HepG2 (cell line): ENCODE results near the gene SYMPK. TPM values are rescaled to one million over a fixed set of nuclear protein-coding genes. Genes with fewer than 3 reads are reported as not detected.

Source experiments
- ATAC-seq: fragments of 200-7000 bp; cut with Tn5 transposase; 3 replicates; pipeline ENCODE4 v1.9.1; 2020; ENCODE audit warnings: mild to moderate bottlenecking, moderate library complexity
- BruUV-seq: library from RNA; stranded (reverse); fragments of 400-500 nt; replicated peaks from 2 replicates; lab custom pipeline; 2021; lab: Mats Ljungman, UMichigan
- CTCF ChIA-PET: fragments of 300-600 bp; formaldehyde crosslinking; extraction: SDS; loops from one replicate; lab custom pipeline; 2021; ENCODE audit warnings: low total read pairs, inconsistent platforms, low intra/inter-chr PET ratio; lab: Yijun Ruan, JAX
- POLR2A ChIA-PET: fragments of 350-600 bp; sonication (Branson Sonifier 250); formaldehyde crosslinking; loops from one replicate; lab custom pipeline; 2020; ENCODE audit warnings: antibody characterized with exemption, inconsistent platforms; lab: Yijun Ruan, JAX
- DNase-seq: peaks from one replicate; pipeline ENCODE4 v3.0.0-alpha.2; 2015; ENCODE audit warnings: low spot score
- FAIRE-seq: peaks from 3 replicates; lab custom pipeline; 2011; peaks lifted over from hg19 to GRCh38; lab: Jason Lieb, UNC
- H2AFZ ChIP-seq: one replicate; pipeline ENCODE4 v1.6.1; 2011; ENCODE audit warnings: low read length, inconsistent platforms
- H3K27ac ChIP-seq: fragments of 300-600 bp; 3 replicates; pipeline ENCODE4 v1.8.0; 2011; ENCODE audit warnings: mixed run types, mild to moderate bottlenecking, mixed read lengths, low read length, inconsistent platforms; ENCODE audit not compliant: insufficient read depth; ENCODE audit errors: extremely low read length
- H3K27me3 ChIP-seq, 2 experiments: fragments of 200-600 bp in 1 of 2; 2 replicates in 1 of 2; 3 replicates in 1 of 2; pipeline versions ENCODE4 v1.6.0 to v1.8.0; 2011; ENCODE audit warnings: low read length in 2 of 2, mild to moderate bottlenecking in 2 of 2, moderate library complexity in 2 of 2, inconsistent platforms in 1 of 2; ENCODE audit not compliant: insufficient read depth in 2 of 2, control insufficient read depth in 1 of 2
- H3K36me3 ChIP-seq, 2 experiments: fragments of 200-600 bp in 1 of 2; replicated peaks in 1 of 2; 2 replicates in 1 of 2; 3 replicates in 1 of 2; pipeline versions ENCODE4 v1.5.1 to v1.8.0; 2011; ENCODE audit warnings: low read length in 2 of 2, inconsistent platforms in 1 of 2; ENCODE audit not compliant: insufficient read depth in 2 of 2, control insufficient read depth in 1 of 2
- H3K4me1 ChIP-seq: 2 replicates; pipeline ENCODE4 v1.5.1; 2012; ENCODE audit warnings: low read length, inconsistent platforms; ENCODE audit not compliant: insufficient read depth
- H3K4me2 ChIP-seq: 2 replicates; pipeline ENCODE4 v1.6.0; 2011; ENCODE audit warnings: low read depth, low read length, inconsistent platforms
- H3K4me3 ChIP-seq, 3 experiments: fragments of 200-600 bp in 1 of 3; sonication (generic), shearing (Covaris generic) in 1 of 3; replicated peaks in 1 of 3; 2 replicates each; pipeline ENCODE4 v1.5.1; 2011 to 2016; ENCODE audit warnings: low read length in 3 of 3, inconsistent platforms in 2 of 3, low read depth in 2 of 3, mild to moderate bottlenecking in 2 of 3, control low read depth in 1 of 3, mixed read lengths in 1 of 3; ENCODE audit not compliant: insufficient read depth in 1 of 3
- H3K79me2 ChIP-seq: one replicate; pipeline ENCODE4 v1.6.1; 2011; ENCODE audit warnings: low read length, inconsistent platforms; ENCODE audit not compliant: insufficient read depth
- H3K9ac ChIP-seq: 2 replicates; pipeline ENCODE4 v1.6.0; 2011; ENCODE audit warnings: mild to moderate bottlenecking, low read depth, low read length, inconsistent platforms; ENCODE audit not compliant: insufficient read depth
- H3K9me3 ChIP-seq: 2 replicates; pipeline ENCODE4 v1.5.1; 2012; ENCODE audit warnings: mild to moderate bottlenecking, low read length
- H4K20me1 ChIP-seq: 2 replicates; pipeline ENCODE4 v1.6.0; 2011; ENCODE audit warnings: inconsistent platforms, mild to moderate bottlenecking, low read length, moderate library complexity; ENCODE audit not compliant: insufficient read depth
- FOXA3 ChIP-seq: IDR thresholded peaks from 2 replicates; pipeline ENCODE4 v1.6.1; 2016; ENCODE audit warnings: missing genetic modification reagents, missing compliant biosample characterization
- HMG20A ChIP-seq: IDR thresholded peaks from 2 replicates; pipeline ENCODE4 v1.6.1; 2016; ENCODE audit warnings: borderline replicate concordance
- IRF2 ChIP-seq: IDR thresholded peaks from 2 replicates; pipeline ENCODE4 v1.6.1; 2018; ENCODE audit warnings: missing genetic modification reagents, missing compliant biosample characterization
- KAT8 ChIP-seq: IDR thresholded peaks from 2 replicates; pipeline ENCODE4 v1.6.1; 2016; ENCODE audit warnings: missing genetic modification reagents, missing compliant biosample characterization
- KLF16 ChIP-seq, 2 experiments: sonication (generic) in 1 of 2; formaldehyde crosslinking in 1 of 2; IDR thresholded peaks; 2 replicates each; pipeline versions ENCODE4 v1.6.1 to v1.8.0; 2016 to 2023; ENCODE audit warnings: missing genetic modification reagents in 2 of 2, missing compliant biosample characterization in 1 of 2
- KMT2B ChIP-seq: IDR thresholded peaks from 2 replicates; pipeline ENCODE4 v1.6.1; 2016; ENCODE audit warnings: missing genetic modification reagents, missing compliant biosample characterization
- MEIS1 ChIP-seq: sonication (generic); formaldehyde crosslinking; IDR thresholded peaks from 2 replicates; pipeline ENCODE4 v1.9.0; 2021; ENCODE audit warnings: mild to moderate bottlenecking, missing genetic modification reagents, moderate library complexity, borderline replicate concordance
- MEIS2 ChIP-seq: sonication (generic); formaldehyde crosslinking; IDR thresholded peaks from 2 replicates; pipeline ENCODE4 v1.9.0; 2021; ENCODE audit warnings: mild to moderate bottlenecking, missing genetic modification reagents
- RARA ChIP-seq: IDR thresholded peaks from 2 replicates; pipeline ENCODE4 v1.6.1; 2016; ENCODE audit warnings: missing genetic modification reagents, missing compliant biosample characterization
- SAP130 ChIP-seq: IDR thresholded peaks from 2 replicates; pipeline ENCODE4 v1.6.1; 2016; ENCODE audit warnings: low read depth
- SKIL ChIP-seq: sonication (generic); formaldehyde crosslinking; IDR thresholded peaks from 2 replicates; pipeline ENCODE4 v1.8.0; 2022; ENCODE audit warnings: missing genetic modification reagents, mild to moderate bottlenecking, moderate library complexity, borderline replicate concordance
- THAP11 ChIP-seq: IDR thresholded peaks from 2 replicates; pipeline ENCODE4 v1.6.1; 2016; ENCODE audit warnings: missing biosample characterization, missing genetic modification reagents
- ZC3H4 ChIP-seq: sonication (generic); formaldehyde crosslinking; IDR thresholded peaks from 2 replicates; pipeline ENCODE4 v1.4.0; 2020; ENCODE audit warnings: missing genetic modification reagents, borderline replicate concordance
- ZFP91 ChIP-seq: sonication (generic); formaldehyde crosslinking; IDR thresholded peaks from 2 replicates; pipeline ENCODE4 v1.9.0; 2022; ENCODE audit warnings: missing genetic modification reagents, mild to moderate bottlenecking, borderline replicate concordance
- ZFX ChIP-seq: sonication (generic); formaldehyde crosslinking; IDR thresholded peaks from 2 replicates; pipeline ENCODE4 v1.4.0; 2020; ENCODE audit warnings: mild to moderate bottlenecking, low read depth, missing genetic modification reagents, moderate library complexity
- ZNF12 ChIP-seq: sonication (generic); formaldehyde crosslinking; IDR thresholded peaks from 2 replicates; pipeline ENCODE4 v1.5.0; 2020; ENCODE audit warnings: missing genetic modification reagents
- ZNF350 ChIP-seq: sonication (generic); formaldehyde crosslinking; IDR thresholded peaks from 2 replicates; pipeline ENCODE4 v1.4.0; 2020; ENCODE audit warnings: mild to moderate bottlenecking, low read depth, missing genetic modification reagents, borderline replicate concordance
- ZNF556 ChIP-seq: sonication (generic); formaldehyde crosslinking; IDR thresholded peaks from 2 replicates; pipeline ENCODE4 v1.4.0; 2020; ENCODE audit warnings: mild to moderate bottlenecking, missing genetic modification reagents, borderline replicate concordance
- WGBS: methylation state at CpG from one replicate; pipeline ENCODE4 v1.1.6; 2017; ENCODE audit warnings: low lambda C conversion rate; 5-methylcytosine and 5-hydroxymethylcytosine counted together
- in situ Hi-C: cut with HindIII; loops from 2 replicates; pipeline ENCODE4 v1.10.0; 2017; ENCODE audit warnings: low pct_unique_long_range_greater_than_20kb; ENCODE audit not compliant: extremely low pct_ligation_motif_present
- intact Hi-C: fragments of 100-400 bp; cut with micrococcal nuclease; formaldehyde crosslinking; loops from one replicate; pipeline ENCODE4 v1.10.0; 2022; ENCODE audit not compliant: unreplicated experiment
- polyA plus RNA-seq, 8 experiments: library from polyadenylated mRNA; depleted of rRNA in 3 of 8; stranded (reverse) in 7 of 8; unstranded in 1 of 8; fragments of >200 nt; fragmentation: Illumina TruSeq in 4 of 8; extraction: Trizol in 4 of 8; gene quantifications; 2 replicates each; pipeline versions ENCODE4 v1.2.1 to v1.2.3, GENCODE V29; 2011 to 2016; ENCODE audit warnings: low read depth in 4 of 8, missing spikeins in 1 of 8, mixed read lengths in 1 of 8; ENCODE audit not compliant: insufficient read depth in 1 of 8
- total RNA-seq, 5 experiments: library from RNA; depleted of rRNA; stranded (reverse); fragments of >200 nt; fragmentation: Illumina TruSeq; extraction: Trizol; gene quantifications; 2 replicates each; pipeline ENCODE4 v1.2.3, GENCODE V29; 2016; ENCODE audit warnings: low read depth in 1 of 5

Gene SYMPK
- total and polyA plus RNA-seq, 2 of the 13 experiments (the other 11 are each of a cell fraction or from before 2014, with no cell fraction given) = 21.9 to 55.7 TPM

DNA sequence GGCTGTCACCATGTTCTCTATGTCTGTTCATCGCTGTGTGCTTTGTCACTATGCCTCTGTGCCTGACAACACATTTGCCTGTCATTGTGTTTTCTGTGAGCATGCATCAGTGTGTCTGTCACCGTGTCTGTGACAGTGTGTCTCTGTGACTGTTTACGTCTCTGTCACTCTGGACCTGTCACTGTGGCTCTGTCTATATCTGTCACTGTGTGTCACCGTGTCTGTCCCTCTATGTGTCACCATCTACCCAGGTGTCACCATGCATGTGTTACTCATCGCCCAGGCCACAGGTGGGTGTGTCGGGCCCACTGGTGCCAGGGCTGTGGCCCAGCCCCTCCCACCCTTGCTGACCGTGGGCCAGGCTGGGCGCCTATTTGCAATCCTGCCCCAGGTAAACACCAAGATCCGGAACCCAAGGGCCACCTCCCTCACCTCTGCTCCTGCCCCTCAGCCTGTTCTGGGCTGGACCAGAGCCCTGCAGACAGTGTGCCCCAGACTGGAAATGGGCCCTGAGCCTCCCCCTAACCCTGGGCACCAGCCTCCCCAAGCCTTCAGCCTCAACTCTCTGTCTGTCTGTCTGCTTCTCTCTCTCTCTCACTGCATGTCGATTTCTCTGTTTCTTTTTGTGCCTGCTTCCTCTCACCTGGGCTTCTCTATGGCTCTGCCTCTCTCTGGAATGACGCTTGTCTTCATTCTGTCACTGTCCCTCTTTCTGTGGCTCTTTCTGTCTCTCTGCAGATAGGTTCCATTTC lies 15.3 kb upstream of the SYMPK start:
- FAIRE-seq (peak; percentile 36), ATAC-seq (peak; percentile 14), DNase-seq (peak; percentile 66)
- 8% methylated on average over 8 of the region's 11 CpGs for WGBS
- peak overlapping the region; percentile 48 for H3K9ac ChIP-seq
- H3K9me3 ChIP-seq = no peaks in the 10 kb centered on the region
- peak overlapping the region; percentile 90 for H3K4me2 ChIP-seq
- intact Hi-C loops (no loop called here), in situ Hi-C loops (no loop called here)
- H3K27ac ChIP-seq = peak overlapping the region; percentile 94
- CTCF ChIA-PET = no interaction called here
- no TSS peak for BruUV-seq
- POLR2A ChIA-PET = interaction anchor here (2.8 to 10.3 kb wide), 2 partner anchors 10 to 14 kb away, joined by 35 to 388 read pairs; partner anchors contain the start of genes FOXA3 and SYMPK
- H4K20me1 ChIP-seq = no peaks in the 10 kb centered on the region
- no peaks in the 10 kb centered on the region; a peak in 2 of 5 replicates for H3K36me3 ChIP-seq
- no peaks in the 10 kb centered on the region for H3K27me3 ChIP-seq
- H2AFZ ChIP-seq = no peak overlapping the region
- H3K4me1 ChIP-seq = peaks cover 91% of the 10 kb centered on the region
- H3K4me3 ChIP-seq = peak overlapping the region; percentile 8 to 69 (median 26); a peak in 5 of 6 replicates
- peaks cover 7% of the 10 kb centered on the region for H3K79me2 ChIP-seq
- peak; percentile 46; the same call in 1 of the 2 replicates for TF ChIP-seq HMG20A (CRISPR knock-in tag)
- TF ChIP-seq THAP11 (CRISPR knock-in tag) = 0 out of 2 replicates have a peak, but pooled peaks have one; percentile 54
- TF ChIP-seq ZC3H4 (CRISPR knock-in tag) = peak; percentile 32; the same call in 1 of the 2 replicates
- TF ChIP-seq SKIL (CRISPR knock-in tag) = peak; percentile 78; the same call in 1 of the 2 replicates
- peak; percentile 95 for TF ChIP-seq SAP130 (CRISPR knock-in tag)
- TF ChIP-seq RARA (CRISPR knock-in tag) = peak; percentile 70
- peak; percentile 38; the same call in 1 of the 2 replicates for TF ChIP-seq ZFP91 (CRISPR knock-in tag)
- TF ChIP-seq ZNF556 (CRISPR knock-in tag) = 0 out of 2 replicates have a peak, but pooled peaks have one; percentile 39
- peak; percentile 75 for TF ChIP-seq FOXA3 (CRISPR knock-in tag)
- TF ChIP-seq MEIS1 (CRISPR knock-in tag) = peak; percentile 45; the same call in 1 of the 2 replicates
- TF ChIP-seq KLF16 (CRISPR knock-in tag; IDR thresholded peaks at IDR 0.05) = peak in 1 of 2 experiments; percentile 53; a peak in 2 of 4 replicates
- TF ChIP-seq KMT2B (CRISPR knock-in tag) = no peak
- peak; percentile 59; the same call in 1 of the 2 replicates for TF ChIP-seq ZFX (CRISPR knock-in tag)
- TF ChIP-seq ZNF12 (CRISPR knock-in tag) = peak; percentile 36; the same call in 1 of the 2 replicates
- peak; percentile 33; the same call in 1 of the 2 replicates for TF ChIP-seq KAT8 (CRISPR knock-in tag)
- TF ChIP-seq IRF2 = peak; percentile 33; the same call in 1 of the 2 replicates
- peak; percentile 57; the same call in 1 of the 2 replicates for TF ChIP-seq ZNF350 (CRISPR knock-in tag)
- TF ChIP-seq MEIS2 (CRISPR knock-in tag) = peak; percentile 63; the same call in 1 of the 2 replicates
